ENCODE data around the gene ANLN.
"Not testable (repeated sequence)": the region's sequence is repeated elsewhere in the genome, so short reads cannot be mapped to it uniquely, and the experiment has no call there.

ANLN gene

GRCh38 chr7:36460811-36461429 lies 71.3 kb downstream of the ANLN start:
- DNase-seq (ENCODE audit: low read depth): no peak
- H3K4me3 ChIP-seq (ENCODE audit: low read depth, low read length): no peak overlapping the region
- TF ChIP-seq CTCF (IDR thresholded peaks at IDR 0.05; ENCODE audit: insufficient read depth, low read depth, low read length, missing control alignments): no peak

GRCh38 chr7:36462551-36463137 lies 73.0 kb downstream of the ANLN start:
- no peak for DNase-seq (ENCODE audit: low read depth)
- H3K4me3 ChIP-seq (ENCODE audit: low read depth, low read length): no peak overlapping the region
- TF ChIP-seq CTCF (IDR thresholded peaks at IDR 0.05; ENCODE audit: insufficient read depth, low read depth, low read length, missing control alignments): no peak

- no peak for DNase-seq (ENCODE audit: low read depth)
- no peak overlapping the region for H3K4me3 ChIP-seq (ENCODE audit: low read depth, low read length)
- no peak for TF ChIP-seq CTCF (IDR thresholded peaks at IDR 0.05; ENCODE audit: insufficient read depth, low read depth, low read length, missing control alignments)
Measured at GRCh38 chr7:36464271-36464670, 74.6 kb downstream of the ANLN start.

- not testable (repeated sequence) for H3K4me3 ChIP-seq (ENCODE audit: low read depth, low read length)
Measured at GRCh38 chr7:36466001-36466400, 76.3 kb downstream of the ANLN start.

GRCh38 chr7:36468370-36469101 lies 78.9 kb downstream of the ANLN start:
- DNase-seq (ENCODE audit: low read depth): no peak
- H3K4me3 ChIP-seq (ENCODE audit: low read depth, low read length): no peak overlapping the region
- no peak for TF ChIP-seq CTCF (IDR thresholded peaks at IDR 0.05; ENCODE audit: insufficient read depth, low read depth, low read length, missing control alignments)

More at GRCh38 chr7:36466001-36466400, 76.3 kb downstream of the ANLN start:
- DNase-seq (ENCODE audit: low read depth): not testable (repeated sequence)

GRCh38 chr7:36469236-36469635 lies 79.6 kb downstream of the ANLN start:
- H3K4me3 ChIP-seq (ENCODE audit: low read depth, low read length): no peak overlapping the region
- DNase-seq (ENCODE audit: low read depth): no peak
- TF ChIP-seq CTCF (IDR thresholded peaks at IDR 0.05; ENCODE audit: insufficient read depth, low read depth, low read length, missing control alignments): no peak

GRCh38 chr7:36472141-36472729 lies 82.6 kb downstream of the ANLN start:
- no peak overlapping the region for H3K4me3 ChIP-seq (ENCODE audit: low read depth, low read length)
- DNase-seq (ENCODE audit: low read depth): no peak
- no peak for TF ChIP-seq CTCF (IDR thresholded peaks at IDR 0.05; ENCODE audit: insufficient read depth, low read depth, low read length, missing control alignments)

All from GM12865 (cell line).